ENCODE data around the gene TRMT61A. TPM values are rescaled to one million over a fixed set of nuclear protein-coding genes. Genes with fewer than 3 reads are reported as not detected.
"Not testable (repeated sequence)": the region's sequence is repeated elsewhere in the genome, so short reads cannot be mapped to it uniquely, and the experiment has no call there.

The TRMT61A gene
- total RNA-seq, 1 donor from 2014 or later = 13.7 TPM

- no peak for TF ChIP-seq CTCF (IDR thresholded peaks at IDR 0.05; ENCODE audit: insufficient read depth, low read length, severe bottlenecking)
- FAIRE-seq = no peak
Measured at GRCh38 chr14:103523575-103523954, 5.4 kb upstream of the TRMT61A start.

GRCh38 chr14:103524002-103524935 is 4.7 kb upstream of the TRMT61A start:
- DNase-seq (ENCODE audit: low read depth) = no peak
- Histone ChIP-seq H3K4me3 (ENCODE audit: low read depth, low read length) (no peak overlapping the region), H3K36me3 (ENCODE audit: control insufficient read depth, insufficient read depth, low read length) (no peaks in the 10 kb centered on the region), H3K27me3 (ENCODE audit: control insufficient read depth, insufficient read depth, low read length) (peaks cover 5% of the 10 kb centered on the region)
- no peak for FAIRE-seq
- no peak for TF ChIP-seq CTCF (IDR thresholded peaks at IDR 0.05; ENCODE audit: insufficient read depth, low read length, severe bottlenecking)

More at GRCh38 chr14:103523575-103523954, 5.4 kb upstream of the TRMT61A start:
- H3K4me3 ChIP-seq (ENCODE audit: low read depth, low read length) = no peak overlapping the region
- H3K36me3 ChIP-seq (ENCODE audit: control insufficient read depth, insufficient read depth, low read length) = no peaks in the 10 kb centered on the region
- H3K27me3 ChIP-seq (ENCODE audit: control insufficient read depth, insufficient read depth, low read length) = peaks cover 5% of the 10 kb centered on the region
- DNase-seq (ENCODE audit: low read depth) = no peak

GRCh38 chr14:103525430-103526246 is 3.4 kb upstream of the TRMT61A start:
- peak; percentile 52 for FAIRE-seq

GRCh38 chr14:103526247-103526913 is 2.6 kb upstream of the TRMT61A start:
- no peak overlapping the region for H3K4me3 ChIP-seq (ENCODE audit: low read depth, low read length)
- DNase-seq (ENCODE audit: low read depth) (no peak), FAIRE-seq (no peak)

More at GRCh38 chr14:103525430-103526246, 3.4 kb upstream of the TRMT61A start:
- not testable (repeated sequence) for H3K4me3 ChIP-seq (ENCODE audit: low read depth, low read length); H3K27me3 ChIP-seq (ENCODE audit: control insufficient read depth, insufficient read depth, low read length); DNase-seq (ENCODE audit: low read depth); H3K36me3 ChIP-seq (ENCODE audit: control insufficient read depth, insufficient read depth, low read length)

GRCh38 chr14:103526914-103527248 is 2.1 kb upstream of the TRMT61A start:
- FAIRE-seq = no peak
- DNase-seq (ENCODE audit: low read depth) = no peak
- Histone ChIP-seq H3K27me3 (ENCODE audit: control insufficient read depth, insufficient read depth, low read length) (peaks cover 5% of the 10 kb centered on the region), H3K36me3 (ENCODE audit: control insufficient read depth, insufficient read depth, low read length) (peaks cover 3% of the 10 kb centered on the region), H3K4me3 (ENCODE audit: low read depth, low read length) (no peak overlapping the region)
- TF ChIP-seq CTCF (IDR thresholded peaks at IDR 0.05; ENCODE audit: insufficient read depth, low read length, severe bottlenecking) = no peak

More at GRCh38 chr14:103526247-103526913, 2.6 kb upstream of the TRMT61A start:
- Histone ChIP-seq H3K36me3 (ENCODE audit: control insufficient read depth, insufficient read depth, low read length) (peaks cover 3% of the 10 kb centered on the region), H3K27me3 (ENCODE audit: control insufficient read depth, insufficient read depth, low read length) (peaks cover 5% of the 10 kb centered on the region)
- TF ChIP-seq CTCF (IDR thresholded peaks at IDR 0.05; ENCODE audit: insufficient read depth, low read length, severe bottlenecking) = no peak
